Ishikawa (cell line): ENCODE results near the gene DIP2C.

ENCODE experiments used
- CEBPB ChIP-seq: IDR thresholded peaks from 2 replicates; pipeline ENCODE4 v1.6.1; 2012
- CREB1 ChIP-seq: IDR thresholded peaks from 2 replicates; pipeline ENCODE4 v1.6.1; 2012; ENCODE audit warnings: low read depth
- EGR1 ChIP-seq: IDR thresholded peaks from 2 replicates; pipeline ENCODE4 v1.6.1; 2012
- EP300 ChIP-seq: IDR thresholded peaks from 2 replicates; pipeline ENCODE4 v1.6.1; 2012; ENCODE audit warnings: borderline replicate concordance
- FOXM1 ChIP-seq: IDR thresholded peaks from 2 replicates; pipeline ENCODE4 v1.6.1; 2012; ENCODE audit warnings: low read depth, borderline replicate concordance
- MAX ChIP-seq: IDR thresholded peaks from 2 replicates; pipeline ENCODE4 v1.6.1; 2012
- NFIC ChIP-seq: IDR thresholded peaks from 2 replicates; pipeline ENCODE4 v1.6.1; 2012
- RAD21 ChIP-seq: IDR thresholded peaks from 2 replicates; pipeline ENCODE4 v1.6.1; 2012; ENCODE audit warnings: low read depth
- REST ChIP-seq: IDR thresholded peaks from 2 replicates; pipeline ENCODE4 v1.6.1; 2012; ENCODE audit warnings: low read depth, mild to moderate bottlenecking
- TAF1 ChIP-seq: IDR thresholded peaks from 2 replicates; pipeline ENCODE4 v1.6.1; 2012; ENCODE audit warnings: low read depth, mild to moderate bottlenecking
- TCF12 ChIP-seq: IDR thresholded peaks from 2 replicates; pipeline ENCODE4 v1.6.1; 2012; ENCODE audit warnings: low read depth
- TEAD4 ChIP-seq: IDR thresholded peaks from 2 replicates; pipeline ENCODE4 v1.6.1; 2012
- USF1 ChIP-seq: IDR thresholded peaks from 2 replicates; pipeline ENCODE4 v1.6.1; 2012
- YY1 ChIP-seq: IDR thresholded peaks from 2 replicates; pipeline ENCODE4 v1.6.1; 2012; ENCODE audit warnings: low read depth
- ZBTB7A ChIP-seq: IDR thresholded peaks from 2 replicates; pipeline ENCODE4 v1.6.1; 2012; ENCODE audit warnings: low read depth

DIP2C gene

GRCh38 chr10:722281-723060 lies 33.0 kb upstream of the DIP2C start:
- TF ChIP-seq MAX (no peak), YY1 (no peak), REST (no peak), CEBPB (no peak), CREB1 (no peak), TEAD4 (no peak), EP300 (no peak), FOXM1 (no peak), RAD21 (no peak), USF1 (no peak), TCF12 (no peak), ZBTB7A (no peak), EGR1 (no peak), TAF1 (no peak), NFIC (no peak)

- no peak for TF ChIP-seq RAD21
- TF ChIP-seq FOXM1: no peak
- no peak for TF ChIP-seq MAX
- no peak for TF ChIP-seq EP300
- TF ChIP-seq EGR1: no peak
- no peak for TF ChIP-seq NFIC
- no peak for TF ChIP-seq USF1
- TF ChIP-seq YY1: no peak
- TF ChIP-seq TAF1: no peak
- no peak for TF ChIP-seq ZBTB7A
These were observed 28.8 kb upstream of the DIP2C start for GRCh38 chr10:718143-718700.

GRCh38 chr10:717458-717857 lies 28.0 kb upstream of the DIP2C start:
- TF ChIP-seq TAF1: no peak
- TF ChIP-seq NFIC: no peak
- no peak for TF ChIP-seq EP300
- TF ChIP-seq TCF12: no peak
- TF ChIP-seq YY1: no peak
- no peak for TF ChIP-seq REST
- TF ChIP-seq TEAD4: no peak
- TF ChIP-seq MAX: no peak

- TF ChIP-seq EP300 (no peak), MAX (no peak), RAD21 (no peak), CREB1 (no peak), REST (no peak), YY1 (no peak), FOXM1 (no peak), EGR1 (no peak), USF1 (no peak), TEAD4 (no peak), NFIC (no peak), ZBTB7A (no peak), CEBPB (no peak), TAF1 (no peak)
These were observed 27.4 kb upstream of the DIP2C start for GRCh38 chr10:716821-717220.
